Thyroid gland (tissue), 4 donors: ENCODE results near the gene PDZD2. TPM values are rescaled to one million over a fixed set of nuclear protein-coding genes. Genes with fewer than 3 reads are reported as not detected.
"Not testable (repeated sequence)": the region's sequence is repeated elsewhere in the genome, so short reads cannot be mapped to it uniquely, and the experiment has no call there.

Experiments
- DNase-seq, 2 donors: peaks; one replicate each; pipeline ENCODE4 v3.0.0-alpha.2; 2019
- H3K27ac ChIP-seq, 3 donors: fragments of 200-600 bp; sonication (generic); 1 replicate in 2 of 3; 2 replicates in 1 of 3; pipeline ENCODE4 v1.5.1; 2016 to 2019; ENCODE audit warnings: mild to moderate bottlenecking in 1 of 3, moderate library complexity in 1 of 3
- H3K27me3 ChIP-seq: fragments of 200-600 bp; sonication (generic); one replicate; pipeline ENCODE4 v1.5.1; 2019
- H3K36me3 ChIP-seq, 2 donors: fragments of 200-600 bp; sonication (generic); one replicate each; pipeline ENCODE4 v1.5.1; 2016 to 2019
- H3K4me1 ChIP-seq, 2 donors: fragments of 200-600 bp; sonication (generic); one replicate each; pipeline ENCODE4 v1.5.1; 2017 to 2019
- H3K4me3 ChIP-seq, 3 donors: fragments of 200-600 bp; sonication (generic); replicated peaks in 1 of 3; 1 replicate in 2 of 3; 2 replicates in 1 of 3; pipeline ENCODE4 v1.5.1; 2016; ENCODE audit warnings: mild to moderate bottlenecking in 1 of 3
- H3K9me3 ChIP-seq: fragments of 200-600 bp; sonication (generic); one replicate; pipeline ENCODE4 v1.5.1; 2017
- CTCF ChIP-seq, 6 experiments: fragments of 200-600 bp in 3 of 6; fragments of 450-650 bp in 3 of 6; sonication (generic) in 3 of 6; IDR thresholded peaks; one replicate each; pipeline ENCODE4 v1.5.1; 2016 to 2019; ENCODE audit warnings: antibody characterized with exemption in 6 of 6, mild to moderate bottlenecking in 2 of 6, inconsistent platforms in 1 of 6, moderate library complexity in 1 of 6
- POLR2A ChIP-seq, 2 donors: fragments of 450-650 bp; IDR thresholded peaks; one replicate each; pipeline ENCODE4 v1.6.1; 2017; ENCODE audit warnings: antibody characterized with exemption in 2 of 2, mild to moderate bottlenecking in 2 of 2, moderate library complexity in 1 of 2
- WGBS, 2 donors: methylation state at CpG; one replicate each; pipeline ENCODE4 v1.1.5; 2017; 5-methylcytosine and 5-hydroxymethylcytosine counted together
- intact Hi-C: fragments of 100-400 bp; cut with DNase I; formaldehyde crosslinking; loops from one replicate; pipeline ENCODE4 v1.15.1; 2023
- total RNA-seq, 4 donors: library from RNA; depleted of rRNA; stranded (reverse); fragments of >200 nt; gene quantifications; one replicate each; pipeline ENCODE4 v1.2.3, GENCODE V29; 2016

PDZD2 gene
- total RNA-seq, 4 donors from 2014 or later: 1.8 to 4.5 (median 3.9) TPM

GRCh38 chr5:31680528-31680927 lies 41.6 kb downstream of the PDZD2 start:
- no peaks in the 10 kb centered on the region for H3K4me1 ChIP-seq
- H3K4me3 ChIP-seq: no peak overlapping the region
- H3K9me3 ChIP-seq: no peaks in the 10 kb centered on the region
- no peaks in the 10 kb centered on the region for H3K27me3 ChIP-seq
- WGBS, 2 donors: 88 to 95% methylated on average over 9 to 12 of the region's 12 CpGs
- DNase-seq: no peak
- intact Hi-C loops: no loop called here
- no peak for TF ChIP-seq CTCF (IDR thresholded peaks at IDR 0.05)
- TF ChIP-seq POLR2A (IDR thresholded peaks at IDR 0.05): no peak
- no peak overlapping the region for H3K27ac ChIP-seq
- H3K36me3 ChIP-seq: no peaks in the 10 kb centered on the region

GRCh38 chr5:31682025-31682424 lies 43.1 kb downstream of the PDZD2 start:
- TF ChIP-seq POLR2A (IDR thresholded peaks at IDR 0.05) (no peak), CTCF (IDR thresholded peaks at IDR 0.05) (no peak)
- no peaks in the 10 kb centered on the region for H3K9me3 ChIP-seq
- intact Hi-C loops: no loop called here
- 48 to 62% methylated on average over 11 of the region's 11 CpGs for WGBS, 2 donors
- no peaks in the 10 kb centered on the region for H3K27me3 ChIP-seq
- H3K27ac ChIP-seq: no peak overlapping the region
- H3K4me1 ChIP-seq: no peaks in the 10 kb centered on the region
- H3K36me3 ChIP-seq: no peaks in the 10 kb centered on the region
- no peak for DNase-seq
- H3K4me3 ChIP-seq: no peak overlapping the region

- Histone ChIP-seq H3K4me1 (no peaks in the 10 kb centered on the region), H3K27me3 (no peaks in the 10 kb centered on the region), H3K27ac (no peak overlapping the region), H3K36me3 (no peaks in the 10 kb centered on the region), H3K4me3 (no peak overlapping the region), H3K9me3 (no peaks in the 10 kb centered on the region)
- intact Hi-C loops: no loop called here
- 64 to 71% methylated on average over 6 of the region's 6 CpGs for WGBS, 2 donors
- DNase-seq: no peak
- TF ChIP-seq CTCF (IDR thresholded peaks at IDR 0.05): no peak
- TF ChIP-seq POLR2A (IDR thresholded peaks at IDR 0.05): no peak
These were observed 43.9 kb downstream of the PDZD2 start for GRCh38 chr5:31682851-31683250.

- no peak for DNase-seq
- WGBS, 2 donors: 39 to 49% methylated on average over 6 of the region's 6 CpGs
- no peak for TF ChIP-seq CTCF (IDR thresholded peaks at IDR 0.05)
- no peak for TF ChIP-seq POLR2A (IDR thresholded peaks at IDR 0.05)
- Histone ChIP-seq H3K36me3 (no peaks in the 10 kb centered on the region), H3K4me1 (no peaks in the 10 kb centered on the region), H3K27me3 (no peaks in the 10 kb centered on the region), H3K9me3 (no peaks in the 10 kb centered on the region), H3K4me3 (no peak overlapping the region), H3K27ac (no peak overlapping the region)
- intact Hi-C loops: no loop called here
These were observed 49.7 kb downstream of the PDZD2 start for GRCh38 chr5:31688515-31689092.

GRCh38 chr5:31691408-31691807 lies 52.5 kb downstream of the PDZD2 start:
- H3K4me3 ChIP-seq, H3K36me3 ChIP-seq, H3K4me1 ChIP-seq, H3K9me3 ChIP-seq, intact Hi-C loops, DNase-seq, H3K27me3 ChIP-seq, H3K27ac ChIP-seq: not testable (repeated sequence)
- WGBS, 2 donors: 90 to 97% methylated on average over 6 of the region's 6 CpGs
